ENCODE measurements around the gene CCN5. TPM values are rescaled to one million over a fixed set of nuclear protein-coding genes. Genes with fewer than 3 reads are reported as not detected.

Gene CCN5
- total and polyA plus RNA-seq, 2 of the 13 experiments (the other 11 are each of a cell fraction or from before 2014, with no cell fraction given): 0.12 TPM; not detected in 1

- no peak for TF ChIP-seq TFE3 (CRISPR knock-in tag; IDR thresholded peaks at IDR 0.05)
- no peak for TF ChIP-seq E2F2 (CRISPR knock-in tag; IDR thresholded peaks at IDR 0.05; ENCODE audit: borderline replicate concordance)
- no peak for TF ChIP-seq ZNF563 (CRISPR knock-in tag; IDR thresholded peaks at IDR 0.05)
- no peak for TF ChIP-seq ZNF558 (CRISPR knock-in tag; IDR thresholded peaks at IDR 0.05; ENCODE audit: borderline replicate concordance)
- TF ChIP-seq MYC (CRISPR knock-in tag; IDR thresholded peaks at IDR 0.05; ENCODE audit: borderline replicate concordance): peak; percentile 32; the same call in 1 of the 2 replicates
- TF ChIP-seq SRF (IDR thresholded peaks at IDR 0.05; ENCODE audit: low read depth, low read length): no peak
- TF ChIP-seq ZSCAN12 (CRISPR knock-in tag; IDR thresholded peaks at IDR 0.05): no peak
- TF ChIP-seq WIZ (CRISPR knock-in tag; IDR thresholded peaks at IDR 0.05): no peak
- TF ChIP-seq DPF2 (CRISPR knock-in tag; IDR thresholded peaks at IDR 0.05; ENCODE audit: borderline replicate concordance, low read depth): no peak
- no peak for TF ChIP-seq NR1H2 (CRISPR knock-in tag; IDR thresholded peaks at IDR 0.05; ENCODE audit: borderline replicate concordance, low read depth)
- TF ChIP-seq ZNF251 (CRISPR knock-in tag; IDR thresholded peaks at IDR 0.05): no peak
- TF ChIP-seq ZNF710 (CRISPR knock-in tag; IDR thresholded peaks at IDR 0.05; ENCODE audit: borderline replicate concordance): no peak
- no peak for TF ChIP-seq TOE1 (CRISPR knock-in tag; IDR thresholded peaks at IDR 0.05)
- TF ChIP-seq ZNF792 (CRISPR knock-in tag; IDR thresholded peaks at IDR 0.05): no peak
- TF ChIP-seq ARID4A (CRISPR knock-in tag; IDR thresholded peaks at IDR 0.05; ENCODE audit: borderline replicate concordance): peak; percentile 34; the same call in 1 of the 2 replicates
- no peak for TF ChIP-seq RCOR2 (CRISPR knock-in tag; IDR thresholded peaks at IDR 0.05)
- no peak for TF ChIP-seq MYNN (CRISPR knock-in tag; IDR thresholded peaks at IDR 0.05; ENCODE audit: low read depth)
- no peak for TF ChIP-seq ZXDC (CRISPR knock-in tag; IDR thresholded peaks at IDR 0.05)
Measured at GRCh38 chr20:44738813-44739477, 23.8 kb downstream of the CCN5 start (continued).
